GM10266 (cell line): Measurements from ENCODE around the gene PPP6R2.

Experiments used
- DNase-seq: peaks from one replicate; pipeline ENCODE4 v3.0.0; 2012; ENCODE audit errors: extremely low spot score
- CTCF ChIP-seq: IDR thresholded peaks from 2 replicates; pipeline ENCODE4 v1.5.1; 2012; ENCODE audit warnings: mild to moderate bottlenecking, low read depth; ENCODE audit not compliant: control insufficient read depth, insufficient read depth; ENCODE audit errors: missing control alignments

PPP6R2 gene

DNA sequence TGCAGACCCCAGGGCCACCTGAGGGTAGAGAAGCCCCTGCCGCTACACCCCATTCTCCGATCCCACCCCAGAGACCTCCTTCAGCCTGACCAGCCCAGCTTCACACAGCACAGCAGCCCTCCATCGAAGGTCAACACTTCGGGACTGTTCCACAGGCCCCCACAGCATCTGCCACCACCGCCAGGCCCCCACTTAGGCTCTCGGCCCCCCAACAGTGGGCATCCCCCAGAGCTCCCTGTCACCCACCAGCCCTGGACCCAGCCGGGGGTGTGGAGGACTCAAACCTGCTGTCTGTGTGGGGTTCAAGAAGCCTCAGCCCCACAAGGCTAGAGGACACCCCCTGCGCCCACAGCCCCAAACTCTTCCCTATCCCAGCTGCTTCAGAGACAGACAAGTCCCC, 125.5 kb downstream of the PPP6R2 start:
- TF ChIP-seq CTCF, result no peak
- DNase-seq, result no peak

DNA sequence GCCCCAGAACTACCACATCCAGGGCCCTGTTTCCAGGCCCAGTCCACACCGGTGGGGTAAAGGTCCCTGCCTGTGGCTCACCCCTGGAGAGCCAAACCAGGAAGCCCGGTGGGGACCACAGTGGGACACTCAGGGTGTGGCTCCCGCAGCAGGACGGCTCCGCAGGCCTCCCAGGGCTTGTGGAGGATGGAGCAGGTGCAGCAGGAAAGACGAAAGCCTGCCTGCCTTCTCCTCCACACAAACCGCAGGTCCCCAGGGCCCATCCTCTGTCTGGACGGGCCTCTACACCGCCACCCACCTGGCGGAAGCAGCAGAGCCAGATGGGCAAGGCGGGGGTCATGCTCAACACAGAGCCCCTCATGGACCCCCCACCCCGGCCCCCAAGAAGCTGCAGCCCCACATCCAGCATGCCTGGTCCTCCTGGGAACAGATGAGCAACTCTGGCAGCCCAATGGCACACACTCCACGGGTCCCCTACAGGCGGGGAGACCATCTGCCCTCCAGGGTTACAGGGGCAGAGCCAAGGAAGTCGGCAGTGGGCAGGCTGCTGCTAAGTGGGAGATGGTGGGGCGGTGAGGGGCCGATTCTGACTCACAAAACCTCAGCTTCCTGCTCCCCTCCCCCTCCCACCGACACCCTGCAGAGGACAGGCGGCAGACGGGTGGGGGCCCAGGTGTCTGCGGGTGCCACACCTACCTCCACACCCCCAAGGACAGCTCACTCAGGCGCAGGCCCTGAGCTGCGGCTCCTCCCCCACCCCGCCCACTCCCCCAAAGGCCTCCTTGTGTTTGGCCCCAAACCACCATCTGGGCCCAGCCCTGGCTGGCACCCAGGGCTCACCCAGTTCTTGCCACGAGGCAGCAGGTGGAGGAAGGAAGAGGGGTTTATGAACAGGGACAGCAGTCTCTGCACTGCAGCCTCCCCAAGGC, 126.5 kb downstream of the PPP6R2 start:
- no peak for TF ChIP-seq CTCF
- DNase-seq, result peak; percentile 92

DNA sequence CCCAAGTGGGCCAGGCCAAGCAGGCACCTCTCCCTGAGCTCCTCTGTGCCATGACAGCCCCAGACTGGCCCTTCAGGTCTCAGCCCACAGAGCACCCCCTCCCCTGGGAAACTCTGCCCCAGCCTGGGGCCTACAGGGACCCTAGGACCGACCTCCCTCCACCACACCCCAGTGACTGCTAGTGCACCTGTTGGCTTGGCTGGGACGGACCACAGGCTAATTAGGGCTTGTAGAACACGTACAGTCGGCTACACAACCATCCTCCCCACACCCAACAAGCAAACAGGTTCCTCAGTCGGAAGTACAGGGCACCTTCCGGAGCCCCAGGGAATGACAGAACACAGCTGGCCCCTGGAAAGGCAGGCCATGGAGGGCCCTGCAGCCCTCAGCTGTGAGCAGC, 127.4 kb downstream of the PPP6R2 start:
- no peak for TF ChIP-seq CTCF
- DNase-seq, result no peak

DNA sequence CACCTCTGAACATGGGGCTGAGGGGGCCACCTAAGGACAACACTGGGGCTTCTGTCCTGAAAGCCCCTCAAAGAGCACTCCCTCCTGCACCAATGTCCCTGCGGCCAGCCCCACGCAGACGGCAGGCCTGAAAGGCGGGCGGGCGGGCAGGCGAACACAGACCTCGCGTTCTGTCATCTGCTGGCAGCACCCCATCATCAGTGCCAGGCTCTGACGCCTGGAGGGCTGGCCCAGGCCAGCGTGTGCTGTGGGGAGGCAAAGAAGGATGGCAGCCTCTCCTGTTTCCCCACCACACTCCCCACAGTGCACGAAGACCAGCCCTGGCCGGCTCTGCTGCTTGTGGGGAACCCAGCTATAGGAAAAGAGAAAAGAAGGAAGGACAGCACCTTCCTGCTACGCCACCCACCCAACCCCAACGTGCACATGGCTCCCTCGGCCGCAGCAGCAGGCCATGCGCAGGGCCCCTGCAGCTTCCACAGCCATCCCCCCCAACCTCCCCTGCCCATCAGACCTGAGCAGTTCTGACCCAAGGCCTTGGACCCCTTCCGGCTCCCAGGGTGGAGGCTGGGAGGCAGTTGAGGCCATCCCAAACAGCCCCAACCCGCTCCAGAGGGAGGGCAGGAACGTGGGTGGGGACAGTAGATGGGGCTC, 128.2 kb downstream of the PPP6R2 start:
- no peak for TF ChIP-seq CTCF
- DNase-seq, result no peak

GRCh38 chr22:50471962-50472361, 128.8 kb downstream of the PPP6R2 start:
- TF ChIP-seq CTCF, result no peak
- DNase-seq, result no peak

- DNase-seq, result no peak
- TF ChIP-seq CTCF, result peak; percentile 54
Measured at GRCh38 chr22:50473088-50473487, 130.0 kb downstream of the PPP6R2 start.

DNA sequence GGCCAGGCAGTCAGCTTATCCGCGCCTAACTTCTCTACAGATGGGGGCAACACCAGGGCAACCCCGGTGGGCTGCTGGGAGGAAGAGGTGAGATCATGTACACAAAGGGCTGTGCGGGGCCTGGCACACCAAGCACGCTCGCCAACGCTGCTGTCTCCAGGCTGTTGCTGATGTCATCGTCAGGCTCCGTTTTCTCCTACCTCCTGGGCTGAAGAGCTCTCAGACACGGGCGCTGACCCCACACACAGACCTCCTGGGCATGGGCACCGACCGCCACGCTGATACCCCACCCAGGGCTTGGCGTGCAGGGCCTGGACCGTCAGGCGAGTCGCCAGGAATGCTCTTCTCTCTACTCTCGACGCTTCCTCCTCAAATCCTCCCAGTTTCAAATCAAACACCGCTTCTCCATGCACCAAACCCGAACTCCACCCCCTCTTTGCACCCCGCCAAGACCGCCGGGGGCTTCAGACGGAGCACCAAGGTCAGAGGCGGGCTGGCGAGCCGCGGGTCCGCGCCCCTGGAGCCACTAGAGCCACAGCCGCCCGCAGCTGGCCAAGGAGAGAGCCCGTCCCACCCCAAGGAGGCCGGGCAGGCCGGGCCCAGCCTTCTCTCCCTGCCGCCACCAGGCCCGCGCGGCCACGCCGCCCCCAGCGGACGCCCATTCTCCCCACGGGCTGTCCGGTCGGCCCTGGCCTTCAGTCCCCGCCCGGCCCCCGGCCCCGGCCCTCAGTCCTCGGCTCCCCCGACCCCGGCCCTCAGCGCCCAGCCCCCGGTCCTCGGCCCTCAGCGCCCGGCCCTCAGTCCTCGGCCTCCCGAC, 130.9 kb downstream of the PPP6R2 start:
- peak; percentile 6 for TF ChIP-seq CTCF
- DNase-seq, result no peak
